ENCODE results near the gene STN1. TPM values are rescaled to one million over a fixed set of nuclear protein-coding genes. Genes with fewer than 3 reads are reported as not detected.

STN1 gene
- total and polyA plus RNA-seq, 2 of the 8 experiments (the other 6 are each of a cell fraction or from before 2014, with no cell fraction given): 10.1 to 12.4 TPM

- Histone ChIP-seq H3K27ac (ENCODE audit: low read depth, low read length) (no peak overlapping the region), H3K23ac (ENCODE audit: insufficient read length) (no peak overlapping the region), H4K91ac (replicated peaks; ENCODE audit: insufficient read length, low read length) (no peak overlapping the region), H2BK12ac (ENCODE audit: low read depth, low read length) (peak overlapping the region; percentile 18; the same call in 1 of the 2 replicates), H3K4me1 (replicated peaks in 1 of 4; ENCODE audit: control insufficient read depth in 3 of 4, insufficient read depth in 4 of 4, low read length in 3 of 4) (peaks cover 20 to 35% (median 31%) of the 10 kb centered on the region in 4 experiments), H2AFZ (ENCODE audit: low read length) (no peak overlapping the region), H3K9ac (replicated peaks in 1 of 4; ENCODE audit: extremely low read depth in 1 of 4, low read depth in 3 of 4, low read length in 3 of 4) (no peak overlapping the region), H2BK15ac (ENCODE audit: low read length) (peak overlapping the region; percentile 61; the same call in 1 of the 2 replicates), H3K79me1 (ENCODE audit: low read depth, low read length) (no peaks in the 10 kb centered on the region), H2BK20ac (ENCODE audit: low read length) (0 out of 2 replicates have a peak overlapping the region, but pooled peaks have one; percentile 19), H3K56ac (replicated peaks; ENCODE audit: insufficient read length, low read depth, low read length) (no peak overlapping the region), H3K18ac (ENCODE audit: extremely low read depth, low read length) (no peak overlapping the region), H3K9me3 (ENCODE audit: insufficient read depth in 2 of 2, low read depth in 1 of 2, low read length in 1 of 2) (no peaks in the 10 kb centered on the region), H3K23me2 (ENCODE audit: low read depth, low read length) (peaks cover 5% of the 10 kb centered on the region; the same call in 1 of the 2 replicates), H3K79me2 (ENCODE audit: control insufficient read depth in 1 of 2, insufficient read depth in 2 of 2, low read length in 2 of 2) (no peaks in the 10 kb centered on the region), H3K27me3 (replicated peaks in 1 of 4; ENCODE audit: control insufficient read depth in 3 of 4, extremely low read depth in 1 of 4, insufficient read depth in 3 of 4, low read length in 3 of 4) (no peaks in the 10 kb centered on the region), H4K8ac (ENCODE audit: extremely low read depth, insufficient read depth, low read length) (no peak overlapping the region), H2BK120ac (replicated peaks; ENCODE audit: low read depth, low read length) (no peak overlapping the region), H3K36me3 (ENCODE audit: control insufficient read depth in 2 of 4, insufficient read depth in 4 of 4, low read length in 3 of 4) (no peaks in the 10 kb centered on the region), H2BK5ac (ENCODE audit: low read depth, low read length) (no peak overlapping the region), H3K4me2 (ENCODE audit: insufficient read depth in 1 of 2, low read depth in 2 of 2, low read length in 2 of 2) (peak overlapping the region in 1 of 2 experiments; percentile 47; a peak in 1 of 4 replicates), H2AK5ac (ENCODE audit: low read depth, low read length) (no peak overlapping the region), H3K14ac (ENCODE audit: insufficient read length) (no peak overlapping the region), H4K5ac (ENCODE audit: insufficient read length, low read depth, low read length) (no peak overlapping the region), H3K4me3 (ENCODE audit: extremely low read depth in 1 of 4, insufficient read depth in 2 of 4, low read depth in 3 of 4, low read length in 4 of 4) (no peak overlapping the region), H3K4ac (replicated peaks; ENCODE audit: insufficient read length, low read depth, low read length) (no peak overlapping the region), H4K20me1 (replicated peaks in 1 of 2; ENCODE audit: control insufficient read depth in 1 of 2, insufficient read depth in 2 of 2, low read length in 2 of 2) (no peaks in the 10 kb centered on the region)
- ChIA-PET POLR2A (ENCODE audit: partially characterized antibody) (interaction anchor here (1.0 to 3.2 kb wide), 3 partner anchors 15 to 20 kb away, joined by 3 to 8 read pairs (median 3); partner anchors contain the start of gene SH3PXD2A), CTCF (ENCODE audit: partially characterized antibody) (interaction anchor here (0.7 to 3.5 kb wide), 13 partner anchors 8 to 153 kb away, joined by 3 to 10 read pairs (median 4); no protein-coding TSS in a partner anchor)
- DNase-seq (ENCODE audit: low read depth in 1 of 2, low spot score in 2 of 2) (no peak), FAIRE-seq (no peak)
- 90% methylated on average over 13 of the region's 13 CpGs; no CpG with 5 or more reads in 1 of the 2 experiments for whole genome bisulfite sequencing, 2 experiments (ENCODE audit: extremely low coverage in 1 of 2, insufficient coverage in 1 of 2, insufficient read length in 1 of 2, insufficient replicate concordance in 2 of 2, low coverage in 1 of 2, low lambda C conversion rate in 2 of 2, missing lambda C conversion rate in 1 of 2)
- no peak for TF ChIP-seq SP1 (IDR thresholded peaks at IDR 0.05; ENCODE audit: low read depth, low read length)
- TF ChIP-seq, protein P1, sequence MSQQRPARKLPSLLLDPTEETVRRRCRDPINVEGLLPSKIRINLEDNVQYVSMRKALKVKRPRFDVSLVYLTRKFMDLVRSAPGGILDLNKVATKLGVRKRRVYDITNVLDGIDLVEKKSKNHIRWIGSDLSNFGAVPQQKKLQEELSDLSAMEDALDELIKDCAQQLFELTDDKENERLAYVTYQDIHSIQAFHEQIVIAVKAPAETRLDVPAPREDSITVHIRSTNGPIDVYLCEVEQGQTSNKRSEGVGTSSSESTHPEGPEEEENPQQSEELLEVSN (IDR thresholded peaks at IDR 0.05): no peak
- no peak for TF ChIP-seq GTF2F1 (IDR thresholded peaks at IDR 0.05; ENCODE audit: borderline replicate concordance, low read depth, low read length)
- no peak for TF ChIP-seq CHD1 (IDR thresholded peaks at IDR 0.05; ENCODE audit: low read depth, low read length)
- no peak for TF ChIP-seq CTBP2 (IDR thresholded peaks at IDR 0.05; ENCODE audit: borderline replicate concordance, insufficient read depth, insufficient read length, low read length)
- TF ChIP-seq SIX5 (IDR thresholded peaks at IDR 0.05; ENCODE audit: low read depth, low read length): no peak
- TF ChIP-seq TEAD4 (IDR thresholded peaks at IDR 0.05; ENCODE audit: low read depth, low read length): no peak
- TF ChIP-seq GABPA (IDR thresholded peaks at IDR 0.05; ENCODE audit: borderline replicate concordance, insufficient read depth, low read length): no peak
- TF ChIP-seq POLR2AphosphoS5 (IDR thresholded peaks at IDR 0.05; ENCODE audit: low read depth, low read length): no peak
These were observed 79.0 kb downstream of the STN1 start for GRCh38 chr10:103838862-103839518.

All from H1 (cell line).